NCI-H1694 treated with DMSO at 0.1 percent for 48 hours (cell line): ENCODE data around the gene HAUS8.
"Not testable (repeated sequence)": the region's sequence is repeated elsewhere in the genome, so short reads cannot be mapped to it uniquely, and the experiment has no call there.

Source experiments
- DNase-seq: peaks from one replicate; lab custom pipeline; 2025; lab: John Stamatoyannopoulos, UW

HAUS8 gene

GRCh38 chr19:17075035-17075863 is at the start of gene HAUS8, which contains the start of gene MYO9B:
Gene HAUS8 (minus strand): TSS chr19:17075452. CDS start chr19:17075422, 30 bp downstream.
Gene MYO9B (plus strand): TSS chr19:17075777. CDS start chr19:17101718, 25,941 bp downstream.
- peak; percentile 90 for DNase-seq

GRCh38 chr19:17124025-17124424 is 48.8 kb upstream of the HAUS8 start:
- DNase-seq = no peak

DNA sequence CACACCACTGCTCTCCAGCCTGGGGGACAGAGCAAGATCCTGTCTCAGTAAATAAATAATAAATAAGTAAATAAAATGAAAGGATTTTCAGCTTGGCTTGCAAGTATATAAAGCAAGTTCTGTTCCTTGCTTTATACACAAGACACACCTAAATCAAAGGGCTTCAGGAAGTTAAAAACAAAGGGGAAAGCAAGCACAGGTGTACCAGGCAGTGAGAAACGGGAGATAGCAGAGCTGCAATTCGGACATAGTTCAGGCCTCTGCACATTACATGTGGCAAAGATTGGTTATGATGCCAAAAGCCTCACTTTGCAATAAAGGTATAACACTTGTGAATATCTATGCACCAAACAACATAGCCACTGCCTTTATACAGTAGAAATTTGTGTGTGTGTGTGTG is 47.8 kb upstream of the HAUS8 start:
- DNase-seq = no peak

DNA sequence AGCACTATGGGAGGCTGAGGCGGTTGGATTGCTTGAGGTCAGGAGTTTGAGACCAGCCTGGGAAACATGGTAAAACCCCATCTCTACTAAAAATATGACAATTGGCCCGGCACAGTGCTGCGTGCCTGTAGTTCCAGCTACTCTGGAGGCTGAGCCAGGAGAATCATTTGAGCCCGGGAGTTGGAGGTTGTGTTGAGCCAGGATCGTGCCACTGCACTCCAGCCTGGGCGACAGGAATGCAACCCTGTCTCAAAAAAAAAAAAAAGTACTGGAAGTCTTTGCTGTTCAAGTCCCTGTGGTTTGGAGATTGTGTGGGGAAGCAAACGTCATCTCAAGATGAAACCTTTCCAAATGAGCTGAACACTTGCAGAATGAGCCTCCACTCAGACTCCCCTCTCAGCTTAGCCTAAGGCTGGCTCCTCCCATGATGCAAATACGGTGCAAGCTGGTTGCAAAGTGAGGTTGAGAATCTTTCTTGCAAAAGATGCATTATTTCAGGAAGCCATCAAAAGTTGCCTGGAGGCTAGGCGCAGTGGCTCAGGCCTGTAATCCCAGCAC is 46.6 kb upstream of the HAUS8 start:
- DNase-seq = no peak

DNA sequence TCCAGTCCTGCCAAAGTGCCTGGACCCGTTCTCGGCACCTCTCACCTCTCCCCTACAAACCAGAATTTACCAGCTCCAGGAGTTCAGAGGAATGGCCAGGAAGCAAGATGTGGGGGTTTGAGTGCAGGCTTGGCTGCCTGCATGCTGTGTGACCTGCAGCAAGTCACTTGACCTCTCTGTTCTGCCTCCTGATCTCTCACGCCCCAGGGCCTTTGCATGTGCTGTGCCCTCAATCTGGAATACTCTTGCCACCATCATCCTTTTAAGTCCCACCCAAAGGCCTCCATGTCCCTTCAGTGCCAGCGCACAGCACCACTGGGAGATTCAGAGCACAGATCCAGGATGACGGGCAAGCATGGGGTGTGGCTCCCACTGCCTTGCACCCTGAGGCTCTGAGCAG is 43.7 kb upstream of the HAUS8 start:
- DNase-seq = no peak

DNA sequence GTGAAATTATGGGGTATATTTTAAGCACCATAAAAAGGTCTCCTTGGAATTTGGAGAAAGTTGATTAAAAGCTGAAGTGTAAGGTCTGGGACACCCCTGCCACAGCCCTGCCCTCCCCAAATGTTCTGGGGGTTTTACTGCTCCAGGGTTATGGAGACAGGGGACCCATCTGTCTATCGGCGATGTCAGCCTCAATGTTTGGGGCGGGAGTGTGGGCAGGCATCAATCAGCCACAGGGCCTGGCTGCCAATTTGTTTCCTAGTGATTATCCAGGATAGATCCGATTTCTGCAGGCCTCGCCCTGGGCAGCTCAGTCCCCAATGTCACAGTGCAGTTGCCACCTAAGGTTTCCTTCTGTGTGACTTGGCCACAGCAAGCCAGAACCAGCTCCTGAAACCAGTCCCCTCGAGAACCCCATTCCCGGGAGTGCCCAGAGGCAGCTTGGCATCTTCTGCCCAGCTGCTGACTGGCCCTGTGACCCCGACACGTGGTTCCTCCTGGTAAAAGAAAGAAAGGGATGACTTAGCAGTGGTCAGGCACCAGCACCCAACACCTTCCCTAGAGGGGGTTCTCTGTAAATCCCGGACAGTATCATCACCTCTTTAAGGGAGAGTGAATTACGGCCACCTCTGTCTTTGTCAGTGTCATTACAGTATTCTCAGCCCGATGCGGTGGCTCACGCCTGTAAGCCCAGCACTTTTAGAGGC is 41.9 kb upstream of the HAUS8 start:
- no peak for DNase-seq

GRCh38 chr19:17114414-17114831 is 39.2 kb upstream of the HAUS8 start:
- no peak for DNase-seq

- no peak for DNase-seq
Measured at GRCh38 chr19:17113127-17113785, 38.0 kb upstream of the HAUS8 start.

- DNase-seq = no peak
Measured at GRCh38 chr19:17112700-17113099, 37.4 kb upstream of the HAUS8 start.

DNA sequence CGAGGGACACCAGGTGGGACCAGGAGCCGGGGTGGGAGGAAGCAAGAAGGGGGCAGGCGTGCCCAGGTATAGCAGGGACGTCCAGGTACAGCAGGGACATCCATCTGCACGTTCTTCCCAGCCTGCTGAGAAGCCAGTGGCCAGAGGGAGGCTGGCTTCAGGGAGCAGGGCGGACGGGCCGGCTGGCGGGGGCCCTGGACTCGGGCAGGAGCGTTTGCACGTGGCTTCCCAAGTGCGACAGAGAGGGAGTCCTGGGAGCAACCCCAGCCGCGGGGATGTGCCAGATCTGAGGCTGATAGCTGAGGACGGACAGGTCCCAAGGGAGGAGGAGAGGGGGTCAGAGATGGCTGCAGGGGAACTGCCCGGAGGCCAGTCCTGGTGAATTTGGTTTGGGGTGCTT is 37.0 kb upstream of the HAUS8 start:
- DNase-seq = no peak

DNA sequence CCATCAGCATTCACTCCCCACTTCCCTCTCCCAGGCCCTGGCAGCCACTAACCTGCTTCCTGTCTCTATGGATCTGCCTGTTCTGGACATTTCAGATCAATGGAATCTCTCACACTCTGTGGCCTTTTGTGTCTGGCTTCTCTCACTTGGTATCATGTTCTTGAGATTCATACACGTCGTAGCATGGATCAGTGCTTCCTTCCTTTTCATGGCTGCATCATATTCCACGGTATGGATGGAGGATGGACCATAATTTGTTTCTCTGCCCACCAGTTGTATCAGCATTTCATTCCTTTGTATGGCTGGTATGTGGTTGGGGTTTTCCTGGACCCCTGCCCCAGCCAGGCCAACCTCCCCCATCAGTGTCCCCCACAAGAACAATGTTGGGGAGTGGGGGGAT is 36.5 kb upstream of the HAUS8 start:
- no peak for DNase-seq

- DNase-seq = no peak
Measured at GRCh38 chr19:17110599-17110966, 35.3 kb upstream of the HAUS8 start.

GRCh38 chr19:17109962-17110598 is 34.8 kb upstream of the HAUS8 start:
- no peak for DNase-seq

DNA sequence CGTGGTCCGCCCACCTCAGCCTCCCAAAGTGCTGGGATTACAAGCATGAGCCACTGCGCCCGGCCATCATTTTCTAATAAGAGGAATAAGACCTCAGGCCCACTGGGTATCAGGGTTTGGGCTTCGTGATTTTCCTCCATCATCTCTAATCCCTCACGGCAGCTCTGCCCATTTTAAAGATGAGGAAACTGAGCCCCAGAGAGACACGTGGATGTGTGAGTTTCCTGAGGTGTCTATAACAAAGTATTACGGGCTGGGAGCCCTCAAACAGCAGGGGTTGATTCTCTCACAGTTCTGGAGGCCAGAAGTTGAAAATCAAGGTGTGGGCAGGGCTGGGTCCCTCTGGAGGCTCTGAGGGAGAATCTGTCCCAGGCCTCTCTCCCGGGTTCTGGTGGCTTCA is 34.0 kb upstream of the HAUS8 start:
- DNase-seq = no peak

DNA sequence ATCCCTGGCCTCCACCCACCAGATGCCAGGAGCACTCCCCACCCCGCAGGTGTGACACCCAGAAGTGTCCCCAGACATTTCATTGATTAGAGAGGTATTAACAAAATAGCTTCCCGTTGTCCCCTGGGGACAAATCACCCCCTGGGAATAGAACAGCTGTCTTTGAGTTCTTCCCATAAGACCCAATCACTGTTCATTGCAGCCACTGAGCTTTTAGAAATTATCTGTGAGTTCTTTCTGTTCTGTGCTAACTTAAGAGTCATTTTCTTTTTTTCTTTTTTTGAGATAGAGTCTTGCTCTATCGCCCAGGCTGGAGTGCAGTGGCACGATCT is 33.2 kb upstream of the HAUS8 start:
- DNase-seq = no peak

DNA sequence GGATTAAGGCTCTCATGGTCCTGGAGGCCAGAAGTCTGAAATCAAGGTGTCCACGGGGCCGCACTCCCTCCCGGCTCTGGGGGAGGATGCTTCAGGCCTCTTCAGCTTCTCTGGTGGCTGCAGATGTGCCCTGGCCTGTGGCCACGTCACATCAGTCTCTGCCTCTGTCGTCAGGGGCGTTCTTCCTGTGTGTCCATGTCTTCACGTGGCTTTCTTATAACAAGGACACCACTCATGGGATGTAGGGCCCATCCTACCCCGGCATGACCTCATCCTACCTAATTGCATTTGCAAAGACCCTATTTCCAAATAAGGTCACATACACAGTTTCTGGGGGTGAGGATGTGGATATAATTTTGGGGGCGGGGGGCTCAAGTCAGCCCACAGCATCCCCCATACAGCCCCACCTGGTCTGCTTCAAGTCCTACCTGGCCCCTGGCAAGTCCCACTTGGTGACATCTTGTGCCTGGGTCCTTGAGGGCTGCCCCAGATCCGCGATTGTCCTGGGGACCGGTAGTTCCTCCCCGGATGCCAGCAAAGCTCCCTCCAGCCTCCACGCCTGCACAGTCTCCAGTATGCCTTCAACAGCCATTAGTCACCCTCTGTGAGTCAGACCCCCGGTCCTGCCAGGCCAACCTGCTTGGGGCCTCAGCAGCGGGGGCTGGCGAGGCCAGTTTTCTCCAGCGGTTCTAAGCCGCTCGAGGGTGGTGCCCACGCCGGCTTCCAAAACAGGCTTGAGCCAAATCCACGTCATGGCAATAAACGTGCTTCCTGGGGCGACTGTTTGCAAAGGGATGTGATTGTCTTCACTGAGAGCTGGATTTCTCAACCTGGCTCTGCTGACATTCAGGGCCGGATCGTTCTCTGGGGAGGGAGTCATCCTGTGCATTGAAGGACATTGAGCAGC is 32.5 kb upstream of the HAUS8 start:
- no peak for DNase-seq

DNA sequence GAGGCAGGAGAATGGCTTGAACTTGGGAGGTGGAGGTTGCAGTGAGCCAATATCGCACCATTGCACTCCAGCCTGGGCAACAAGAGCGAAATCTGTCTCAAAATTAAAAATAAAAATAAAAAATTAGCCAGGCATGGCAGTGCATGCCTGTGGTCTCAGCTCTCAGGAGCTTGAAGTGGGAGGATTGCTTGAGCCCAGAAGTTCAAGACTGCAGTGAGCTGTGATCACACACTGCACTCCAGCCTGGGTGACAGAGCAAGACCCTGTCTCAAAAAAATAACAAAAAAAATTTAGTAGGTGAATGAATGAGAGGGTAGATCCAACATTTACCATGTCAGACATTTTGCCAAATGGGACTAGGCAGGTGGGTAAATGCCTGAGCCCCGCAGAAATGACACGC is 31.7 kb upstream of the HAUS8 start:
- not testable (repeated sequence) for DNase-seq

DNA sequence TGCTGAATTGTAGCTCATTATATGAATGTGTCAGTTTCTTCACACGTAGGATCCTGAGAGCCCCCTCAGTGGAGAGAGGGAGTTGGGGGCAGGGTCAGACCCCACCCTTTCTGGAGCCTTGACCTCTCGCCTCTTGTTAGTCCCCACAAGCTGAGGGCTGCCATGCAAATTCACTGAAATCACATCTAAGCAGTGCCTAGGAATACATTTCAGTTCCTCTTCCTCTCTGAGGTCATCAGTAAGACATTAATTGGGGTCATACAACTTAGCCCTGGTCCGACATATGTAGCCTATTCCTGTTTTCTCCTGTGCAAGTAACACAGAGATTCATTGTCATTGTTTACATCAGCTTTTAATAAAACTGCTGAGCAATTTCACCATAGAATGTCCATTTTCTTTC is 30.3 kb upstream of the HAUS8 start:
- DNase-seq = no peak

GRCh38 chr19:17104679-17105078 is 29.4 kb upstream of the HAUS8 start:
- DNase-seq = no peak

- DNase-seq = no peak
Measured at GRCh38 chr19:17103177-17103576, 27.9 kb upstream of the HAUS8 start.
